HG03097 (cell line): ENCODE results near the gene SELP.

Experiments
- ATAC-seq: cut with Tn5 transposase; IDR thresholded peaks from one replicate; pipeline ENCODE4 v1.9.1; 2021; ENCODE audit not compliant: unreplicated experiment, low FRiP score

SELP gene

GRCh38 chr1:169623132-169623926, 6.6 kb downstream of the SELP start:
- no peak for ATAC-seq

GRCh38 chr1:169620565-169620964, 9.4 kb downstream of the SELP start:
- ATAC-seq = no peak

GRCh38 chr1:169618367-169618766, 11.6 kb downstream of the SELP start:
- no peak for ATAC-seq

GRCh38 chr1:169615803-169616202, 14.1 kb downstream of the SELP start:
- ATAC-seq = no peak

GRCh38 chr1:169610858-169611257, 19.1 kb downstream of the SELP start:
- ATAC-seq = no peak

- no peak for ATAC-seq
These were observed 19.8 kb downstream of the SELP start for GRCh38 chr1:169610108-169610507.

GRCh38 chr1:169608226-169608625, 21.7 kb downstream of the SELP start:
- ATAC-seq = no peak

- peak; percentile 56 for ATAC-seq
These were observed 25.0 kb downstream of the SELP start for GRCh38 chr1:169604781-169605560.

- ATAC-seq = no peak
These were observed 28.6 kb downstream of the SELP start for GRCh38 chr1:169601096-169601881.

- ATAC-seq = no peak
These were observed 33.9 kb downstream of the SELP start for GRCh38 chr1:169595764-169596711.

GRCh38 chr1:169594391-169594790, 35.5 kb downstream of the SELP start:
- no peak for ATAC-seq

GRCh38 chr1:169590932-169591331, 39.0 kb downstream of the SELP start:
- no peak for ATAC-seq

- ATAC-seq = no peak
These were observed 41.0 kb downstream of the SELP start for GRCh38 chr1:169588785-169589485.

GRCh38 chr1:169588112-169588511, 41.8 kb downstream of the SELP start:
- no peak for ATAC-seq

- ATAC-seq = peak; percentile 85
These were observed 43.3 kb downstream of the SELP start, which contains the start of gene F5 for GRCh38 chr1:169586395-169587255. Gene F5 (minus strand): TSS chr1:169586481. CDS start chr1:169586386, 95 bp downstream.

GRCh38 chr1:169586067-169586394, 43.9 kb downstream of the SELP start:
- peak; percentile 16 for ATAC-seq

- no peak for ATAC-seq
These were observed 44.7 kb downstream of the SELP start for GRCh38 chr1:169585181-169585580.

GRCh38 chr1:169584483-169585144, 45.3 kb downstream of the SELP start:
- ATAC-seq = no peak
